Stimulated activated CD4-positive, alpha-beta T cell treated with anti-CD3 and anti-CD28 coated beads, Interleukin-15, amount 100 ng/mL, for 24 hours (primary cell): ENCODE results near the gene JPH4.
"Not testable (repeated sequence)": the region's sequence is repeated elsewhere in the genome, so short reads cannot be mapped to it uniquely, and the experiment has no call there.

Experiments
- DNase-seq: peaks from one replicate; pipeline ENCODE4 v3.0.0-alpha.2; 2020

The JPH4 gene

DNA sequence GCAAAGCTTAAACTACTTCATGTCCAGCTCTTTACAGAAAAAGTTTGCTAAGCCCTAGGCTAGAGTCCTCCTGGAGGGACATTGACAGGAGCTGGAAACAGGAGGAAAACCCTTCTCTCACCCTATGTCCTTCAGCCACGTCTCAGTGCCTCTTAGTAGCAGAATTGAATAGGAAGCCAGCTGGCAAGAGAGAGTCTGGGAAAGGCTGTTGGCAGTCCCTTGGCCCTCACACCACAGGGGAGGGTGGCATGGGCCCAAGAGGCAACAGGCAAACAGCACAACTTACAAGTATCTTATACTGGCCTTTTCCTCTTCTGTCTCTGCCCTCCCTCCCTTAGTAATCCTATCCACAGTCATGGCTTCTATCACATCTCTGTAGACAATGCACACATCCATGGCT, 29.9 kb upstream of the JPH4 start:
- no peak for DNase-seq

DNA sequence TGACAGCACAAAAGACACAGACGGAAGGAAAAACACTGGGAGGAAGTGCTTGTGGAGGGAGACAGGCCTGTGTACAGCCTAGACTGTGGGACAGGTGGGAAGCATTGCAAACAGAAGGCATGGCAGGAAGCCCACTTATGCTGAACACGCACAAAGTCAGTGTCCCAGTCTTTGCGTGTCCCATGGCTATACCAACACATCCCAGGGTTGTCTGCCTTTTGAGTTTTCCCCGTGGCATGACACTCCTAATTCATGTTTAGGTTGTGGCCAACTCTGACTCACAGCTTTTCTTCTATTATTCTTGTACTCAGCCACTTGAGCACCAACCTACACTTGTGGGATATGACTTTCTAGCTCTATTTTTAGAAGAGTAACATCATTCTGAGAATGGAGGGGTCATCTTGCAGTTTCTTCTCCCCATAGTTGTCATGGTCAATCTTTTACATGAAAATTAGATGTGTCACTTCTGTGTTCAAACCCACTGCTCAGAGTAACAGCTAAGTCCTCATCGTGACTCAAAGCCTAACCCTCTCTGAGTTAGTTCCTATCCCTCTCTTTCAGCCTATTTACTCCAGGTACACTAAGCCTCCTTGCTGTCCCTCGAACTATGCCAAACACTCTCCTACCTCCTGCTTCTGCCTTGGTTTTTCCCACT, 27.5 kb upstream of the JPH4 start:
- DNase-seq = peak; percentile 38

DNA sequence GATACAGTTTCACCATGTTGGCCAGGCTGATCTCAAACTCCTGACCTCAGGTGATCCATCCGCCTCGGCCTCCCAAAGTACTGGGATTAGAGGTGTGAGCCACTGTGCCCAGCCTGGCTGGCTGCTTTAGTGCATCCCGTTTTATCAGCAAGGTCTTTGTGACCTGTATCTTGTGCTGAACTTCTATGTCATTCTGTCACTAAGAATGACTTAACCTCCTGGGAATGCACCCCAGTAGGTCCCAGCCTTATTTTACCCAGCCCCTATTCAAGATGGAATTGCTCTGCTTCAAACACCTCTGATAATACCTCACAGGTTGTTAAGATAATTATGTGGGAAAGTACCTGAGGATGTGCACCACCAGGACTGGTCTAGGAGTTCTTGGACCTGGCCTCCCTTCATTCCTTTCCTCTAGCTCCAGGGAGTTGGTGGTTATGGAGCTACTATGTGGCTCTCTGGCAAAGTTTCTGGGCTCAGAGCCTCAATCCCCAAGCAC, 26.1 kb upstream of the JPH4 start:
- DNase-seq = no peak

DNA sequence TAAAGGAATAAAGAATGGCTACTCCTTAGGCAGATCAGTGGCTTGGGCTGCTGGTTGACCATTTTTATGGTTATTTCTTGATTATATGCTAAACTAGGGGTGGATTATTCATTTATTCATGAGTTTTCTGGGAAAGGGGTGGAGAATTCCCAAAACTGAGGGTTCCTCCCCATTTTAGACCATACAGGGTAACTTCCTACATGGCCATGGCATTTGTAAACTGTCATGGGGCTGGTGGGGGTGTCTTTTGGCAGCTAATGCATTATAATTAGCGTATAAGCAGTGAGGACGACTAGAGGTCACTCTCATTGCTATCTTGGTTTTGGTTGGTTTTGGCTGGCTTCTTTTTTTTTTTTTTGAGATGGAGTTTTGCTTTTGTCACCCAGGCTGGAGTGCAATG, 25.6 kb upstream of the JPH4 start:
- no peak for DNase-seq

DNA sequence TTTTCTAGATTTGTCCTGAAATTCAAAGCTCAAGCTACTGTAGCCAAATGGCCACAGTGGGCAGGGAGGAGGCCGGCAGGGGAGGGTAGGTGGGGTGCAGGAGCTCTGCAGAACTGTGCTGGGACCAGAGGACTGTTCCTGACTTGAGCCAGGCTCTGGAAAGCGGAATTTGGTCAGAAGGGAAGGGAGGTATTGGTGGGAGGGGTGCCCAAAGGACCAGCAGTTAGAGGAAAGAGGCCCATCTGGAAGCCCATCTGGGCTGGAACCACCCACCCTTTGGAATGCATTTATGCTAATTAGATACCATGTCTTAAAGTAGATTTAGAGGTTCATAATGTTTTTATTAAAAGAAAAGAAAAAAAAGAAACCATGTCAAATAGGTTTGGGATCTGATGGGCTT, 24.5 kb upstream of the JPH4 start:
- DNase-seq = no peak

DNA sequence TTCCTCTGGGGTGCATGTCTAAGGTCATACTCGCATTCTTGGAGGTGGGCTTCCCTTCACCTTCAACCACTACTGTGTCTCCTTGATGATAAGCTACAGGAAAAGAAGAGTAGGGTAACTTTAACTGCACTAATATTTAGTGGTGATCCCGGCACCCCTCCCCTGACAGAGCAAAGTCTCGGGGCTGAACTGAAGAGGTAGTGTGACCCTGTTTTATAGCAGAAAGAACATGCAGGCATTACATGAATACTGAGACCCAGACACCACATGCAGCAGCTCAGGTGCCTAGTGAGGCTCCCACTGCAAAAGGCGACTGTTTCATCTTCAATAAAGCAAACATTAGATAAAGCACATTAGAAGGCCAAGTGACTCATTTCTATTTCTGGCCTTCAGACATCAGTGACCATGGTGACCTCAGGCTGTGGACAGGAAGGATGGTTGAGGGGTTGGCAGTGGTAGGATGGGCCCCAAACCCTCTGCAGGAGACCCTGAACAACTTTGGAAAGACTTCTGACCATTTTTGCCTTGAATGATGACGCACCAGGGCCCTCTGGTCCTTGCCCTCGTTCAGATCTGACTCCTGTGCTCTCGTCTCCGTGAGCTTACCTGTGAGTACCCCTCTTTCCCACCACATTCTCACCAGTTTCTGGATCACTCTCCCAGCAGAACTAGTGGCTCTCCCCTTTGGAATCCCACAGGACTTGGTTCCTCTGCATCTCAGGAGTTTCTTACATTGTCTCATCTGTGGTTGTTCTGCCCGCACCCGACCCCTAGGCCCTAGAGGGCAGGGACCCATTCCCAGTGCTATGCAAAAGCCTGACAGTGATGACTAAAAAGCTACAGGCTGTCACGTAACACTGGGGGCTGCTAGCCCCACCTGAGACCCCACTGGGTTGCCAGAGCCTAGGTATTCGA, 23.8 kb upstream of the JPH4 start:
- DNase-seq = no peak

DNA sequence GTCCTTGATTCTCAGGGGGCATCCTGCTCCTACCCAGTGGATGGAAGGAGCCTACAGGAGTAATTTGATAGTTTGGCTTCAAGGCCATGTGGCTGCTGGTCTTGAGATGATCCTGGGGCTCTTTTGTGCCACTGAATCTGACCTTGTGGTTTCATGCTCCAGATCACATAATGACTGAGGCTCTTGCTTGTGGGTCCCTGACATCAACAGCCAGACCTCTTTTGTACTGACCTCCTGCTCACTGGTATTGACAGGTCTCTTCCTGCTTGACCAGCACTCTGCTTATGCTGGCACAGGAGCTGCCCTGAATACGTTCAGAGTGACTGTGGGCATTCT, 23.2 kb upstream of the JPH4 start:
- no peak for DNase-seq

DNA sequence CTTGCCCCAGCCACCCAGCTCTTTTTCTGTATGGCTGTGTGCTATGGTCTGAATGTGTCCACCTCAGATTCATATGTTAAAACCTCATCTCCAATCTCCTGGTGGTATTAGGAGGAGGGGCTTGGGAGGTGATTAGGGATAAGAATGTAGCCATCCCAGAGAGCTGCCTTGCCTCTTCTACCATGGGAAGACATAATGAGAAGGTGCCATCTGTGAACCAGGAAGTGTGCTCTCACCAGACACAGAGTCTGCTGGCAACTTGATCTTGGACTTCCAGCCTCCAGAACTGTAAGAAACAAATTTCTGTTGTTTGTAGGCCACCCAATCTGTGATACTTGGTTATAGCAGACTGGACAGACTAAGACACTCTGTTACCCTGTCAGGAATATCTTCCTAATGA, 22.8 kb upstream of the JPH4 start:
- no peak for DNase-seq

DNA sequence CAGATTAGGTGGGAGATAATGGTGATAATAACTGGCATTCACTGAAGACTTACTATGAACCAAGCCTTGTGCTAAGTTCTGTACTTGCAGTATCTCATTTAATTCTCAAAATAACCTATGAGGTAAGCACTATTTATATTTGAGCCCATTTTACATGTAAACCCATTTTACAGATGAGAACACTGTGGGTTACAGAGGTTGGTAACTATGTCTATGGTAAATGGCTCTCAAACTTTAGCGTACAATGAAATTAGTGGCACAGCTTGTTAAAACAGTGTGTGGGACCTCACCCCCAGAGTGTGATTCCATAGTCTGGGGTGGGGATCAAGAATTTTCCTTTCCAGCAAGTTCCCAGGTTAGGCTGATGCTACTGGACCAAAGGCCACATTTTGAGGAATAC, 22.2 kb upstream of the JPH4 start:
- DNase-seq = no peak

DNA sequence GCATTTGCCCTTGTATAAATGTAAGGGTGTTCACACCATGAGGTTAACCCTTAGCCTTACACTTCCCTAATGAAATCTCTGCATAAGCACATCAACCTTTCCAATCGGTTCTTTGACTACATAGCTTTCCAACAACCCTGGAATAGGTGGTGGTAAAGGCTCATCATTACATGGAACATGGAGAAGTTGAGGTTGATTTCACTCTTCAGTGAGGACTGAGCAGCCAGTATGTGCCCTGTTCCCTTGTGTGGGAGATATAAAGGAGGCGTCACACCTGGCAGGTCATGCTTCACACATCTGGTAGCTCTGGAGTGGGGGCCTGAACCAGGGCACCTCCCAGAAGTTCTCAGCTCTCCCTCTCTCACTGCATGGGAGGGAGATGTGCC, 21.7 kb upstream of the JPH4 start:
- DNase-seq = no peak

DNA sequence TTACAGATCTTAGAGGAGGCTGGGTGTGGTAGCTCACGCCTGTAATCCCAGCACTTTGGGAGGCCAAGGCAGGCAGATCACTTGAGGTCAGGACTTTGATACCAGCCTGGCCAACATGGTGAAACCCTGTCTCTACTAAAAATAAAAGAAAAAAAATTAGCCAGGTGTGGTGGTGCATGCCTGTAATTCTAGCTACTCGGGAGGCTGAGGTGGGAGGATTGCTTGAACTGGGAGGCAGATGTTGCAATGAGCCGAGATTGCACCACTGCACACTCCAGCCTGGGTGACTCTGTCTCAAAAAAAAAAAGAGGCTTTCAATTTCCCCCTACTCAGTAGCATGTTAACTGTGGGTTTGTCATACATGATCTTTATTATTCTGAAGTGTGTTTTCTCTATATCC, 15.6 kb upstream of the JPH4 start:
- DNase-seq = not testable (repeated sequence)

DNA sequence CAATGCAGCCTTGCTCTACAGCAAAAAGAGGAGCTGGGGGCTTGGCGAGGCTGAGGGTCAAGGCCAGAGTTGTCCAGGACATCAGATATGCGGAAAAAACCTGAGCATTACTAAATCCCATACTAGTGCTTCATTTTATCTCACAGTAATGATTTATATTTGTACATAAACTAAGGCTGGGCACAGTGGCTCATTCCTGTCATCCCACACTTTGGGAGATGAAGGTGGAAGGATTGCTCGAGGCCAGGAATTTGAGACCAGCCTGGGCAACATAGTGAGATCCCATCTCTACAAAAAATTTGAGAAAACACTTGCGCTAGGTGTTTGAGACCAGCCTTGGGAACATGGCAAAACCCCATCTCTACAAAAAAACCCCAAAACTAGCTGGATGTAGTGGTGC, 11.6 kb upstream of the JPH4 start:
- DNase-seq = no peak

DNA sequence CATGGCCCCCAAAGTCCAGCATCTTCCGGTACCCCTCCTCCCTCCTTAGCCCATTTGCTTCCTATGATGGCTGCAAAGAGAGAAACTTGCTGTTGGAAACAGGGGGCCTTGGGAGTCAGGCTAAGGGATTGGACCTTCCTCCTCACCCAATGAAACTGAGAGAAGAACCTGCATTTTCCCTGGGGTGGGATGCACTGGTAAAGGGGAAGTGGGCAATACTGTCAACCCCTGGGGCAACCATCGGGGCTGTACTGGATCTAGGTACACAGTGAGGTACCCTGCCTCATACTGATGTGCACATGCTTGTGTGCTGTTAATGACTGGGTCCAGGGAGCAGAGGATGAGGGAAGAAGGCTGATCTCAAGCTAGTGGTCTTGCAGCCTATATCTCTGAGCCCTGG, 11.0 kb upstream of the JPH4 start:
- no peak for DNase-seq

DNA sequence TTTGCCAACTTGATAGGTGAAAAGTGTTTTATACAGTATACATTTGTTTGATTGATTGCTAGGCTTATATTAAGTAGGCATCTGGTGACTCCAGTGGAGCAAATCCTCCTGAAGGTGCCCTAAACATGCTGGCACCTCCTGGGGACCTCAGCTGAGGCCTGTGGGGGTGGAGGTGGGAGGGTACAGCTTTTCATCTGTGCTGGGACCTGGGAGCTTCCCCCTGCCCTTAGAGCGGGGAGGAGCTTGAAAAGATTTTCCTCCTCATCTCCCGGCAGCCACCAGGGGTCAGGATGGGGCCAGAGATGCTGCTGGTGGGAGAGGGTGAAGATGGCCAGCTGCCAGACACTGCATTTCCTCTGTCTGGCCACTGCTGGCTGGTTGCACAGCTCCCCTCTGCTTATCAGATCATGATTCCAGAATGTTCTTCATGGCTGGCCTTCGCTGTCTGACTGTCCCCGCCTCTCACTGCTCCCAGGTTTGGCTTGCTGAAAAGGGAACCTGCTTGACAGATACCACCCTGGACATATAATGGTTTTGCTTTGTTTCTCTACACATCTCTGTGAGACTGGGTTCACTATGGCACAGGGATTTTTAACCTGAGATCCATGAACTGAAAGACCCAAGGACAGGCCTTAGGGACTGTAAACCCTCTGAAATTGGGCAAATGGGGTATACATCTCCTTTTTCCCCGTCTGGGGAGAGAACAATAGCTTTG, 10.5 kb upstream of the JPH4 start:
- peak; percentile 87 for DNase-seq

DNA sequence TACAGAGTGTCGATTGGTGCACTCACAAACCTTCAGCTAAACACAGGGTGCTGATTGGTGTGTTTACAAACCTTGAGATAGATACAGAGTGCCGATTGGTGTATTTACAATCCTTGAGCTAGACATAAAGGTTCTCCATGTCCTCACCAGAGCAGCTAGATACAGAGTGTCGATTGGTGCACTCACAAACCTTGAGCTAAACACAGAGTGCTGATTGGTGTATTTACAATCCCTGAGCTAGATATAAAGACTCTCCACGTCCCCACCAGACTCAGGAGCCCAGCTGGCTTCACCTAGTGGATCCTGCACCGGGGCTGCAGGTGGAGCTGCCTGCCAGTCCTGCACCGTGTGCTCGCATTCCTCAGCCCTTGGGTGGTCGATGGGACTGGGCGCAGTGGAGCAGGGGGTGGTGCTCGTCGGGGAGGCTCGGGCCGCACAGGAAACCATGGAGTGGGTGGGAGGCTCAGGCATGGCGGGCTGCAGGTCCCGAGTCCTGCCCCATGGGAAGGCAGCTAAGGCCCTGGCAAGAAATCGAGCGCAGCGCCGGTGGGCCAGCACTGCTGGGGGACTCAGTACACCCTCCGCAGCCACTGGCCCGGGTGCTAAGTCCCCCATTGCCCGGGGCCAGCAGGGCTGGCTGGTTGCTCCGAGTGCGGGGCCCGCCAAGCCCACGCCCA, 6.1 kb upstream of the JPH4 start:
- DNase-seq = not testable (repeated sequence)

DNA sequence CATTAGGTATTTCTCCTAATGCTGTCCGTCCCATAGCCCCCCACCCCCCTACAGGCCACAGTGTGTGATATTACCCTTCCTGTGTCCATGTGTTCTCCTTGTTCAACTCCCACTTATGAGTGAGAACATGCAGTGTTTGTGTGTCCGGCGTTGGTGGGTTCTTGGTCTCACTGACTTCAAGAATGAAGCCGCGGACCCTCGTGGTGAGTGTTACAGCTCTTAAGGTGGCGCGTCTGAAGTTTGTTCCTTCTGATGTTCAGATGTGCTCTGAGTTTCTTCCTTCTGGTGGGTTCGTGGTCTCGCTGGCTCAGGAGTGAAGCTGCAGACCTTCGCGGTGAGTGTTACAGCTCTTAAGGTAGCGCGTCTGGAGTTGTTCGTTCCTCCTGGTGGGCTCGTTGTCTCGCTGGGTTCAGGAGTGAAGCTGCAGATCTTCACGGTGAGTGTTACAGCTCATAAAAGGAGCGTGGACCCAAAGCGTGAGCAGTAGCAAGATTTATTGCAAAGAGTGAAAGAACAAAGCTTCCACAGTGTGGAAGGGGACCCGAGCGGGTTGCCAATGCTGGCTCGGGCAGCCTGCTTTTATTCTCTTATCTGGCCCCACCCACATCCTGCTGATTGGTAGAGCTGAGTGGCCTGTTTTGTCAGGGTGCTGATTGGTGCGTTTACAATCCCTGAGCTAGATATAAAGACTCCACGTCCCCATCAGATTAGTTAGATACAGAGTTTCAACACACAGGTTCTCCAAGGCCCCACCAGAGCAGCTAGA, 5.4 kb upstream of the JPH4 start:
- DNase-seq = not testable (repeated sequence)

DNA sequence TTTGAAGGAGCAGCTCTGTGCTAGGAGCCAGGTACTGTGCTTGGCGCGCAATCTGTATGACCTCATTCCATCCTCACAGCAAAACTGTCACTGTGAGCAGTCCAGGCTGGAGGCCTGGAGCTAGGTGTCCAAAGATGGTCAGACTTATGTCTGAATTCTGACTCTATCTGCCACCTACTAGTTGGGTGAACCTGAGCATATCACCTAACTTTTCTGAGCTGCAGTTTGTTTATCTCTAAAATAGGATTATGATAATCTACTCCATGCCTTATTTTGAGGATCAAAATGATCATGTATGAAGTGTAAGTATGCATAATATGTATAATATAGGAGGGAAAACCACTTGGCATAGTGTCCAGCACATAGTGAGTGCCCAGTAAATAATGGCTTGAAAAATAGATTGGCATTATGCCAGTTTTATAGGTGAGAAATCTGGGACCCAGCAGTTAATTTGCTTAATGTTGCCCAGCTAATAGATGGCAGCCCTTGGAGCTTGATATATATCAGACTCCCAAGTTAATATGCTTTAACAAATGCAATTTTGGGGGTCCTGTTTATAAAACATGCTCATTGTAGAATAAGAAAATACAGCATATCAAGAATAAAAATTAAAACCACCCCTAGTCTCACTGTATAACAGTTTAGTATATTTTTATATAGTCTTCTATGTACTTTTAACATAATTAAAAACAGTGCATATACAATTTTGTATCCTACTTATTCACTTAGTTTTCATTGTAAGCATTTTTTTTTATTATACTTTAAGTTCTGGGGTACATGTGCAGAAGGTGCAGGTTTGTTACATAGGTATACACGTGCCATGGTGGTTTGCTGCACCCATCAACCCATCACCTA, 4.5 kb upstream of the JPH4 start:
- DNase-seq = no peak

DNA sequence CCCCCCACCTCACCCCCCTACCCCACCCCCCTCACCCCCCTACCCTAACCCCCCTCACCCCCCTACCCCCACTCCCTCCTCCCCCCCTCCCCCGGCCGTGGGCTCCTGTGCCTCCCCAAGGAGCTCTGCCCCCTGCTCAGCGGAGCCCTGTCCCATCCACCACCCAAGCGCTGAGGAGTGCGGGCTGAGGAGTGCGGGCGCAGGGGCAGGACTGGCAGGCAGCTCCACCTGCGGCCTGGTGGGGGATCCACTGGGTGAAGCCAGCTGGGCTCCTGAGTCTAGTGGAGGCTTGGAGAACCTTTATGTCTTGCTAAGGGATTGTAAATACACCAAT, 2.3 kb upstream of the JPH4 start:
- no peak for DNase-seq

DNA sequence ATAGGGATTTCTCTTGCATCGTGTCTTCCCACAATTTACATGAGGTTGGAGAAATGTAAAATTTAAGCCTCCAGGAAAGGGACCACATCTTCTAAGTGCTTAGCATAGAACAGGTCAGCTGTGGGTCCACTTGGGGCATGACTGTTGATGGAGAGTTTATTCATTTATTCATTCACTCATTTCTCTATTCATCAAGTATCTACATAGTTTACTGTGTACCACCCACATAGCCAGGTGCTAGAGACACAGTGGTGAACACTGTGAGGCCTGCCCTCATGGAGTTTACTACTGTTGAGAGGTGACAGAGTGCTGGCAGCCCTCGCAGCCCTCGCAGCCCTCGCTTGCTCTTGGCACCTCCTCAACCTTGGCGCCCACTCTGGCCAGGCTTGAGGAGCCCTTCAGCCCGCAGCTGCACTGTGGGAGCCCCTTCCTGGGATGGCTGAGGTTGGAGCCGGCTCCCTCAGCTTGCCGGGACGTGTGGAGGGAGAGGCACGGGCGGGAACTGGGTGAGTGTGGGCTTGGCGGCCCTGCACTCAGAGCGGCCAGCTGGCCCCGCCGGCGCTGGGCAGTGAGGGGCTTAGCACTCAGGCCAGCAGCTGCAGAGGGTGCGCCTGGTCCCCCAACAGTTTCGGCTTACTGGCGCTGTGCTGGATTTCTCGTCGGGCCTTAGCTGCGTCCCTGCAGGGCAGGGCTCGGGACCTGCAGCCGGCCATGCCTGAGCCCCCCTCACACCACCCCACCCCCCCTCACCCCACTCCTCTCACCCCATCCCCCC, 1.7 kb upstream of the JPH4 start:
- no peak for DNase-seq

DNA sequence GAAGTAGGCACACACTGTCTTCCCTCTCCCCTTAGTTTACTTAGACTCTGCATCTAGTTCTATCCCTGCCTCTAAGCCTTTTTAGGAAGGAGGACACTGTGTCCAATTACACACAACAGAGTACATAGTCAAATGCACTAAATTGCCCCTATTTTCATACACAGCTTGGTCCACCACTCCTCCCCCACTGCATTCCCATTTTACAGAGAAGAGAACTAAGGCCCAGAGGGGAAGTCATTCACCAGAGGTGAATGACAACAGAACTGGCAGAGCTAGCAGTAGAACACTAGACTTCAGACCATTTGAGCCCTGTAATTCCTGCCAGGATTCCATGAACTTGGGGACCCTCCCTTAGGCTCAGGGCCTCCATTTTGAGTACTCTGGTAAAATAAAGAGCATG, 1.1 kb upstream of the JPH4 start:
- no peak for DNase-seq

DNA sequence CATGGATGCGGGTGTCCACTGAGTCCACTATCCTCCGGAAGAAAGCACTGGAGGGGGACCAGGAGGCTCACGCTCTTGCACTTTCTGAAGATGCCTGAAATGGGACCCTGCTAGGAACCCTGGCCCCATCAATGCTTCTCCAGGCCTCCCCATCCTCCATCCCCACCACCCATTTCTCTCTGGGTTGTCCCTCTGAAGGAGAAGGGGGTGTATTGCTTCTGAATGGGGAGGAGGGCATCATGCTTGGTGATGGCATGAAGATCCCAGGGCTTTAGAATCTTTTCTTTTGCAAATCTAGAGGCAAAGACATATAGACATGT, 681 bp upstream of the JPH4 start:
- no peak for DNase-seq
